K562 (cell line): ENCODE data around the gene RAB14. TPM values are rescaled to one million over a fixed set of nuclear protein-coding genes. Genes with fewer than 3 reads are reported as not detected.

Experiments
- BDP1 ChIP-seq: IDR thresholded peaks from 3 replicates; pipeline ENCODE4 v1.6.1; 2011; ENCODE audit not compliant: insufficient read length, insufficient read depth
- FOXJ2 ChIP-seq: fragments of 200-800 bp; sonication (Bioruptor generic); IDR thresholded peaks from 2 replicates; pipeline ENCODE4 v1.6.1; 2016; ENCODE audit warnings: missing genetic modification characterization, missing compliant biosample characterization
- FOXM1 ChIP-seq, 2 experiments: fragments of 450-650 bp in 1 of 2; sonication (generic) in 1 of 2; formaldehyde crosslinking in 1 of 2; IDR thresholded peaks; 2 replicates each; pipeline versions ENCODE4 v1.6.1 to v1.9.0; 2017 to 2022; ENCODE audit warnings: low read depth in 2 of 2, mild to moderate bottlenecking in 2 of 2, missing genetic modification reagents in 1 of 2, moderate library complexity in 1 of 2
- GABPB1 ChIP-seq: sonication (generic); formaldehyde crosslinking; IDR thresholded peaks from 2 replicates; pipeline ENCODE4 v1.8.0; 2022; ENCODE audit warnings: mild to moderate bottlenecking, missing genetic modification reagents
- GTF2E2 ChIP-seq: fragments of 200-800 bp; sonication (Bioruptor generic); IDR thresholded peaks from 2 replicates; pipeline ENCODE4 v1.6.1; 2016; ENCODE audit warnings: missing genetic modification characterization, missing compliant biosample characterization
- KDM2B ChIP-seq: fragments of 250-450 bp; sonication (Bioruptor Pico); IDR thresholded peaks from 2 replicates; pipeline ENCODE4 v1.8.0; 2021; ENCODE audit warnings: mild to moderate bottlenecking, moderate library complexity
- POLR2AphosphoS2 ChIP-seq: IDR thresholded peaks from 2 replicates; pipeline ENCODE4 v1.6.1; 2012; ENCODE audit warnings: low read length, improper control_type of control experiment
- PTRF ChIP-seq: fragments of 450-650 bp; IDR thresholded peaks from 2 replicates; pipeline ENCODE4 v1.6.1; 2016; ENCODE audit warnings: mild to moderate bottlenecking, missing genetic modification characterization, missing compliant biosample characterization
- RAD51 ChIP-seq: fragments of 450-650 bp; IDR thresholded peaks from 2 replicates; pipeline ENCODE4 v1.7.1; 2016; ENCODE audit warnings: low read depth, mild to moderate bottlenecking, borderline replicate concordance
- SAFB ChIP-seq: fragments of 200-400 bp; formaldehyde crosslinking; IDR thresholded peaks from 2 replicates; pipeline ENCODE4 v1.6.1; 2017; ENCODE audit warnings: low read depth, low read length, borderline replicate concordance
- SAFB2 ChIP-seq: fragments of 200-400 bp; formaldehyde crosslinking; IDR thresholded peaks from 2 replicates; pipeline ENCODE4 v1.6.1; 2018; ENCODE audit warnings: borderline replicate concordance, low read length, low read depth, moderate library complexity; ENCODE audit not compliant: severe bottlenecking
- USF2 ChIP-seq: sonication (generic); formaldehyde crosslinking; IDR thresholded peaks from 2 replicates; pipeline ENCODE4 v1.5.0; 2020; ENCODE audit warnings: missing genetic modification reagents
- ZEB2 ChIP-seq: fragments of 450-650 bp; IDR thresholded peaks from 2 replicates; pipeline ENCODE4 v1.6.1; 2016
- ZFX ChIP-seq: sonication (generic); formaldehyde crosslinking; IDR thresholded peaks from 2 replicates; pipeline ENCODE4 v1.8.0; 2022; ENCODE audit warnings: mild to moderate bottlenecking, missing genetic modification reagents, moderate library complexity
- ZNF217 ChIP-seq: sonication (generic); formaldehyde crosslinking; IDR thresholded peaks from 2 replicates; pipeline ENCODE4 v1.8.0; 2022; ENCODE audit warnings: mild to moderate bottlenecking, missing genetic modification reagents
- ZNF280B ChIP-seq: fragments of 250-450 bp; sonication (Bioruptor Pico); IDR thresholded peaks from 2 replicates; pipeline ENCODE4 v1.5.1; 2021; ENCODE audit warnings: mild to moderate bottlenecking
- polyA plus RNA-seq, 8 experiments: library from polyadenylated mRNA; depleted of rRNA in 4 of 8; stranded (reverse) in 5 of 8; unstranded in 3 of 8; fragments of >200 nt; fragmentation: Nextera tagmentation in 2 of 8; fragmentation: Illumina TruSeq in 1 of 8; extraction: Ambion mirVana in 2 of 8; extraction: Trizol in 1 of 8; gene quantifications; 2 replicates each; pipeline versions ENCODE4 v1.2.1 to v1.2.3, GENCODE V29; 2011 to 2014; ENCODE audit warnings: inconsistent platforms in 1 of 8, missing spikeins in 1 of 8
- total RNA-seq, 7 experiments: library from RNA; depleted of rRNA in 6 of 7; stranded (reverse); fragments of >200 nt in 6 of 7; fragmentation: Illumina TruSeq in 2 of 7; extraction: Trizol in 2 of 7; gene quantifications; 2 replicates each; pipeline versions ENCODE4 v1.2.1 to v1.2.3, GENCODE V29; 2011 to 2021; ENCODE audit warnings: low replicate concordance in 1 of 7
- TF ChIP-seq, protein P1 (sequence below): IDR thresholded peaks from 2 replicates; pipeline ENCODE4 v1.6.1; 2012; ENCODE audit warnings: low read depth, low read length, improper control_type of control experiment, borderline replicate concordance

The RAB14 gene
- total and polyA plus RNA-seq, 9 of the 15 experiments (the other 6 are each of a cell fraction or from before 2014, with no cell fraction given) = 10.3 to 41.8 (median 20.9) TPM

GRCh38 chr9:121222524-121223171 is 21.0 kb upstream of the RAB14 start (continued):
- TF ChIP-seq FOXM1 (IDR thresholded peaks at IDR 0.05; ENCODE audit: low read depth) (no peak), FOXM1 (CRISPR knock-in tag; IDR thresholded peaks at IDR 0.05; ENCODE audit: low read depth) (no peak), KDM2B (CRISPR knock-in tag) (no peak), ZFX (no peak), POLR2AphosphoS2 (no peak), GTF2E2 (tag) (no peak), SAFB2 (no peak), FOXJ2 (tag) (no peak), RAD51 (no peak), PTRF (0 out of 2 replicates have a peak, but pooled peaks have one; percentile 47), SAFB (no peak), ZNF280B (CRISPR knock-in tag) (no peak), ZNF217 (CRISPR knock-in tag) (no peak), USF2 (CRISPR knock-in tag) (no peak), ZEB2 (no peak), BDP1 (no peak), GABPB1 (no peak)
- TF ChIP-seq, protein P1, sequence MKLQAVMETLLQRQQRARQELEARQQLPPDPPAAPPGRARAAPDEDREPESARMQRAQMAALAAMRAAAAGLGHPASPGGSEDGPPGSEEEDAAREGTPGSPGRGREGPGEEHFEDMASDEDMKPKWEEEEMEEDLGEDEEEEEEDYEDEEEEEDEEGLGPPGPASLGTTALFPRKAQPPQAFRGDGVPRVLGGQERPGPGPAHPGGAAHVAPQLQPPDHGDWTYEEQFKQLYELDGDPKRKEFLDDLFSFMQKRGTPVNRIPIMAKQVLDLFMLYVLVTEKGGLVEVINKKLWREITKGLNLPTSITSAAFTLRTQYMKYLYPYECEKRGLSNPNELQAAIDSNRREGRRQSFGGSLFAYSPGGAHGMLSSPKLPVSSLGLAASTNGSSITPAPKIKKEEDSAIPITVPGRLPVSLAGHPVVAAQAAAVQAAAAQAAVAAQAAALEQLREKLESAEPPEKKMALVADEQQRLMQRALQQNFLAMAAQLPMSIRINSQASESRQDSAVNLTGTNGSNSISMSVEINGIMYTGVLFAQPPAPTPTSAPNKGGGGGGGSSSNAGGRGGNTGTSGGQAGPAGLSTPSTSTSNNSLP = no peak
- TF ChIP-seq, all 486 proteins: peak for 31
